H1 (cell line): Measurements from ENCODE around the gene AMBP. TPM values are rescaled to one million over a fixed set of nuclear protein-coding genes. Genes with fewer than 3 reads are reported as not detected.

ENCODE experiments used
- CTCF ChIA-PET: fragments of 300-600 bp; sonication (Branson Sonifier 250); formaldehyde crosslinking; loops from one replicate; lab custom pipeline; 2021; ENCODE audit not compliant: partially characterized antibody; lab: Charles Lee
- POLR2A ChIA-PET: fragments of 300-600 bp; sonication (Branson Sonifier 250); formaldehyde crosslinking; loops from one replicate; lab custom pipeline; 2021; ENCODE audit warnings: inconsistent platforms; ENCODE audit not compliant: partially characterized antibody; lab: Charles Lee
- DNase-seq, 2 experiments: peaks; one replicate each; pipeline versions ENCODE4 v3.0.0 to v3.0.0-alpha.2; 2010 to 2022; ENCODE audit warnings: low spot score in 2 of 2, low read depth in 1 of 2, mixed read lengths in 1 of 2
- FAIRE-seq: peaks from 2 replicates; lab custom pipeline; 2011; peaks lifted over from hg19 to GRCh38; lab: Jason Lieb, UNC
- H2AFZ ChIP-seq: 2 replicates; pipeline ENCODE4 v1.8.1; 2012; ENCODE audit warnings: low read length, inconsistent platforms
- H2AK5ac ChIP-seq: 2 replicates; pipeline ENCODE4 v1.6.1; 2013; ENCODE audit warnings: low read depth, low read length
- H2BK120ac ChIP-seq: replicated peaks from 2 replicates; pipeline ENCODE3; 2013; ENCODE audit warnings: low read depth, low read length, inconsistent platforms
- H2BK12ac ChIP-seq: 2 replicates; pipeline ENCODE4 v1.6.1; 2013; ENCODE audit warnings: low read depth, low read length
- H2BK15ac ChIP-seq: 2 replicates; pipeline ENCODE4 v1.6.1; 2013; ENCODE audit warnings: low read length
- H2BK20ac ChIP-seq: 2 replicates; pipeline ENCODE4 v1.6.1; 2013; ENCODE audit warnings: low read length
- H2BK5ac ChIP-seq: 2 replicates; pipeline ENCODE4 v1.6.1; 2013; ENCODE audit warnings: low read depth, low read length
- H3K14ac ChIP-seq: 2 replicates; pipeline ENCODE4 v1.6.1; 2013; ENCODE audit warnings: inconsistent platforms; ENCODE audit not compliant: insufficient read length
- H3K18ac ChIP-seq: 2 replicates; pipeline ENCODE4 v1.6.1; 2013; ENCODE audit warnings: low read length; ENCODE audit errors: extremely low read depth
- H3K23ac ChIP-seq: 2 replicates; pipeline ENCODE4 v1.6.1; 2013; ENCODE audit warnings: inconsistent platforms; ENCODE audit not compliant: insufficient read length
- H3K23me2 ChIP-seq: 2 replicates; pipeline ENCODE4 v1.6.1; 2013; ENCODE audit warnings: low read depth, low read length
- H3K27ac ChIP-seq: 2 replicates; pipeline ENCODE4 v1.6.1; 2011; ENCODE audit warnings: low read depth, low read length, inconsistent platforms
- H3K27me3 ChIP-seq, 4 experiments: replicated peaks in 1 of 4; 1 replicate in 1 of 4; 2 replicates in 3 of 4; pipeline versions ENCODE4 v1.6.1 to v1.8.1; 2011 to 2013; ENCODE audit warnings: low read length in 3 of 4, mild to moderate bottlenecking in 3 of 4, inconsistent platforms in 2 of 4, mixed read lengths in 2 of 4, moderate library complexity in 1 of 4; ENCODE audit not compliant: control insufficient read depth in 3 of 4, insufficient read depth in 3 of 4; ENCODE audit errors: extremely low read depth in 1 of 4
- H3K36me3 ChIP-seq, 4 experiments: 2 replicates each; pipeline versions ENCODE4 v1.6.1 to v1.8.1; 2011 to 2013; ENCODE audit warnings: mild to moderate bottlenecking in 4 of 4, low read length in 3 of 4, moderate library complexity in 2 of 4, control low read depth in 1 of 4, inconsistent platforms in 1 of 4; ENCODE audit not compliant: insufficient read depth in 4 of 4, control insufficient read depth in 2 of 4
- H3K4ac ChIP-seq: replicated peaks from 2 replicates; pipeline ENCODE3; 2013; ENCODE audit warnings: low read length, low read depth, mixed read lengths, inconsistent platforms; ENCODE audit not compliant: insufficient read length
- H3K4me1 ChIP-seq, 4 experiments: replicated peaks in 1 of 4; 1 replicate in 1 of 4; 2 replicates in 3 of 4; pipeline versions ENCODE4 v1.6.1 to v1.8.1; 2011 to 2013; ENCODE audit warnings: low read length in 3 of 4, inconsistent platforms in 2 of 4, mixed read lengths in 1 of 4; ENCODE audit not compliant: insufficient read depth in 4 of 4, control insufficient read depth in 3 of 4
- H3K4me2 ChIP-seq, 2 experiments: 2 replicates each; pipeline versions ENCODE4 v1.6.1 to v1.8.1; 2011 to 2013; ENCODE audit warnings: low read depth in 2 of 2, low read length in 2 of 2, control low read depth in 1 of 2, inconsistent platforms in 1 of 2, mild to moderate bottlenecking in 1 of 2; ENCODE audit not compliant: insufficient read depth in 1 of 2
- H3K4me3 ChIP-seq, 4 experiments: fragments of 200-600, 300-600 bp in 1 of 4; sonication (generic), shearing (Covaris generic), sonication (Bioruptor Twin) in 1 of 4; 2 replicates each; pipeline versions ENCODE4 v1.5.1 to v1.8.1; 2011 to 2016; ENCODE audit warnings: low read length in 4 of 4, low read depth in 3 of 4, control low read depth in 2 of 4, inconsistent platforms in 2 of 4, mild to moderate bottlenecking in 2 of 4, mixed read lengths in 1 of 4, moderate library complexity in 1 of 4; ENCODE audit not compliant: insufficient read depth in 2 of 4; ENCODE audit errors: extremely low read depth in 1 of 4
- H3K56ac ChIP-seq: replicated peaks from 2 replicates; pipeline ENCODE3; 2013; ENCODE audit warnings: low read depth, mild to moderate bottlenecking, mixed read lengths, low read length, inconsistent platforms; ENCODE audit not compliant: insufficient read length
- H3K79me1 ChIP-seq: 2 replicates; pipeline ENCODE4 v1.6.1; 2013; ENCODE audit warnings: low read depth, low read length, control low read depth
- H3K79me2 ChIP-seq, 2 experiments: 2 replicates each; pipeline versions ENCODE4 v1.6.1 to v1.8.1; 2012 to 2013; ENCODE audit warnings: low read length in 2 of 2, mild to moderate bottlenecking in 2 of 2, inconsistent platforms in 1 of 2; ENCODE audit not compliant: insufficient read depth in 2 of 2, control insufficient read depth in 1 of 2
- H3K9ac ChIP-seq, 4 experiments: replicated peaks in 1 of 4; 1 replicate in 1 of 4; 2 replicates in 3 of 4; pipeline versions ENCODE4 v1.6.1 to v1.8.1; 2011 to 2013; ENCODE audit warnings: low read depth in 3 of 4, low read length in 3 of 4, control low read depth in 2 of 4, mild to moderate bottlenecking in 2 of 4, moderate library complexity in 2 of 4, inconsistent platforms in 1 of 4; ENCODE audit errors: extremely low read depth in 1 of 4
- H3K9me3 ChIP-seq, 2 experiments: 2 replicates each; pipeline versions ENCODE4 v1.6.1 to v1.8.1; 2012 to 2013; ENCODE audit warnings: mild to moderate bottlenecking in 2 of 2, moderate library complexity in 2 of 2, control low read depth in 1 of 2, inconsistent platforms in 1 of 2, low read depth in 1 of 2, low read length in 1 of 2, mixed read lengths in 1 of 2; ENCODE audit not compliant: insufficient read depth in 2 of 2
- H4K20me1 ChIP-seq, 2 experiments: replicated peaks in 1 of 2; 2 replicates each; pipeline versions ENCODE3 to v1.8.1; 2011 to 2013; ENCODE audit warnings: inconsistent platforms in 2 of 2, low read length in 2 of 2, mild to moderate bottlenecking in 1 of 2; ENCODE audit not compliant: insufficient read depth in 2 of 2, control insufficient read depth in 1 of 2
- H4K5ac ChIP-seq: 2 replicates; pipeline ENCODE4 v1.6.1; 2013; ENCODE audit warnings: low read length, low read depth, mixed read lengths, inconsistent platforms; ENCODE audit not compliant: insufficient read length
- H4K8ac ChIP-seq: 2 replicates; pipeline ENCODE4 v1.8.0; 2013; ENCODE audit warnings: mild to moderate bottlenecking, moderate library complexity, low read length, inconsistent platforms; ENCODE audit not compliant: insufficient read depth; ENCODE audit errors: extremely low read depth
- H4K91ac ChIP-seq: replicated peaks from 2 replicates; pipeline ENCODE3; 2013; ENCODE audit warnings: low read length, mixed read lengths, inconsistent platforms; ENCODE audit not compliant: insufficient read length
- ATF2 ChIP-seq: IDR thresholded peaks from 2 replicates; pipeline ENCODE4 v1.6.1; 2012; ENCODE audit warnings: low read length, inconsistent platforms
- CBX8 ChIP-seq: fragments of 300-800, 300-1000 bp; sonication (generic); IDR thresholded peaks from 2 replicates; pipeline ENCODE4 v1.7.1; 2016; ENCODE audit warnings: low read depth, low read length, borderline replicate concordance
- CHD1 ChIP-seq: IDR thresholded peaks from 2 replicates; pipeline ENCODE4 v1.6.1; 2012; ENCODE audit warnings: low read depth, low read length, improper control_type of control experiment
- HDAC2 ChIP-seq, 2 experiments: fragments of 300-600 bp in 1 of 2; sonication (generic) in 1 of 2; IDR thresholded peaks; 2 replicates each; pipeline ENCODE4 v1.6.1; 2011 to 2012; ENCODE audit warnings: low read depth in 2 of 2, low read length in 2 of 2, mild to moderate bottlenecking in 2 of 2, moderate library complexity in 2 of 2, borderline replicate concordance in 1 of 2, inconsistent platforms in 1 of 2
- POU5F1 ChIP-seq: IDR thresholded peaks from 2 replicates; pipeline ENCODE4 v1.6.1; 2011; ENCODE audit warnings: low read depth, mild to moderate bottlenecking, low read length, moderate library complexity
- RBBP5 ChIP-seq: IDR thresholded peaks from 2 replicates; pipeline ENCODE4 v1.7.1; 2012; ENCODE audit warnings: low read depth, mild to moderate bottlenecking, inconsistent platforms, low read length, moderate library complexity, borderline replicate concordance
- TAF7 ChIP-seq: optimal IDR thresholded peaks from 2 replicates; pipeline ENCODE3; 2011; ENCODE audit warnings: low read depth, mild to moderate bottlenecking, inconsistent platforms, low read length, moderate library complexity, borderline replicate concordance
- WGBS, 2 experiments: shearing (Covaris generic) in 1 of 2; methylation state at CpG; one replicate each; pipeline versions ENCODE4 v1.1.6 to v1.1.7; 2013 to 2015; ENCODE audit warnings: low lambda C conversion rate in 2 of 2, mixed read lengths in 2 of 2, inconsistent platforms in 1 of 2, low coverage in 1 of 2, missing lambda C conversion rate in 1 of 2; ENCODE audit not compliant: insufficient replicate concordance in 2 of 2, insufficient coverage in 1 of 2, insufficient read length in 1 of 2; ENCODE audit errors: extremely low coverage in 1 of 2, missing lambda C conversion rate in 1 of 2; 5-methylcytosine and 5-hydroxymethylcytosine counted together
- polyA plus RNA-seq, 7 experiments: library from polyadenylated mRNA; depleted of rRNA in 3 of 7; stranded (reverse) in 5 of 7; unstranded in 2 of 7; fragments of >200 nt in 5 of 7; fragments of 200-250 nt in 2 of 7; gene quantifications; 1 replicate in 5 of 7; 2 replicates in 1 of 7; 4 replicates in 1 of 7; pipeline versions ENCODE4 v1.2.1 to v1.2.3, GENCODE V29; 2011 to 2013; ENCODE audit warnings: missing spikeins in 2 of 7, mixed read lengths in 2 of 7
- total RNA-seq: library from RNA; stranded (reverse); fragmentation: NEBNext Ultra II Directional; extraction: Animal tissue kit (Norgen Biotek cat#: 25700); gene quantifications from 2 replicates; pipeline ENCODE4 v1.2.1, GENCODE V29; 2021

AMBP gene
- total and polyA plus RNA-seq, 2 of the 8 experiments (the other 6 are each of a cell fraction or from before 2014, with no cell fraction given) = 3.0 to 4.0 TPM

GRCh38 chr9:114060070-114060469, 18.0 kb downstream of the AMBP start:
- H3K56ac ChIP-seq = no peak overlapping the region
- H3K4me3 ChIP-seq = no peak overlapping the region
- H3K18ac ChIP-seq = no peak overlapping the region
- no peak overlapping the region for H3K27ac ChIP-seq
- CTCF ChIA-PET = interaction anchor here (0.7 to 2.5 kb wide), 4 partner anchors 9 to 323 kb away, joined by 3 to 9 read pairs (median 4); no protein-coding TSS in a partner anchor
- H3K14ac ChIP-seq = no peak overlapping the region
- no peak for FAIRE-seq
- no peak overlapping the region for H4K91ac ChIP-seq
- no peak overlapping the region for H3K9ac ChIP-seq
- no peak overlapping the region for H4K5ac ChIP-seq
- no peak overlapping the region for H2BK5ac ChIP-seq
- H3K9me3 ChIP-seq = no peaks in the 10 kb centered on the region
- H3K4ac ChIP-seq = no peak overlapping the region
- H2AK5ac ChIP-seq = no peak overlapping the region
- no peak for TF ChIP-seq HDAC2 (IDR thresholded peaks at IDR 0.05; ENCODE audit: borderline replicate concordance in 1 of 2, low read depth in 2 of 2, low read length in 2 of 2)
- no peak for TF ChIP-seq TAF7
- TF ChIP-seq CBX8 = no peak
- TF ChIP-seq CHD1 = no peak
- no peak for TF ChIP-seq RBBP5
- TF ChIP-seq POU5F1 = no peak
- no peak for TF ChIP-seq ATF2
- TF ChIP-seq, all 59 proteins: peak for 0
- WGBS, 2 experiments = 91% methylated on average over 8 of the region's 8 CpGs; no CpG with 5 or more reads in 1 of the 2 experiments
- H3K4me1 ChIP-seq = no peaks in the 10 kb centered on the region
- H2BK20ac ChIP-seq = no peak overlapping the region
- H3K27me3 ChIP-seq = no peaks in the 10 kb centered on the region
- POLR2A ChIA-PET = interaction anchor here (1.0 kb wide), 2 partner anchors 9 to 16 kb away, joined by 3 read pairs; no protein-coding TSS in a partner anchor
- H3K79me2 ChIP-seq = no peaks in the 10 kb centered on the region
- no peak overlapping the region for H4K8ac ChIP-seq
- H3K79me1 ChIP-seq = no peaks in the 10 kb centered on the region
- H3K36me3 ChIP-seq = no peaks in the 10 kb centered on the region
- no peak overlapping the region for H3K23ac ChIP-seq
- H3K23me2 ChIP-seq = no peaks in the 10 kb centered on the region
- H2BK12ac ChIP-seq = no peak overlapping the region
- H2BK120ac ChIP-seq = no peak overlapping the region
- H2BK15ac ChIP-seq = no peak overlapping the region
- no peaks in the 10 kb centered on the region for H4K20me1 ChIP-seq
- H3K4me2 ChIP-seq = no peak overlapping the region
- H2AFZ ChIP-seq = no peak overlapping the region
- peak in 1 of 2 experiments; percentile 31 for DNase-seq
